ENCODE results near the gene CCDC180. TPM values are rescaled to one million over a fixed set of nuclear protein-coding genes. Genes with fewer than 3 reads are reported as not detected.

The CCDC180 gene
- polyA plus RNA-seq, 1 of the 3 experiments (the other 2 are of a cell fraction) = 1.0 TPM

GRCh38 chr9:97280755-97281330 lies 26.6 kb upstream of the CCDC180 start (continued):
- TF ChIP-seq ZBTB33 (IDR thresholded peaks at IDR 0.05; ENCODE audit: borderline replicate concordance, low read depth) (no peak), NFIC (IDR thresholded peaks at IDR 0.05; ENCODE audit: borderline replicate concordance) (no peak), EP300 (IDR thresholded peaks at IDR 0.05; ENCODE audit: borderline replicate concordance in 1 of 2, low read depth in 1 of 2, low read length in 1 of 2) (no peak), REST (IDR thresholded peaks at IDR 0.05; ENCODE audit: low read depth, low read length) (no peak), CHD2 (IDR thresholded peaks at IDR 0.05; ENCODE audit: low read length, partially characterized antibody) (no peak), MEF2A (IDR thresholded peaks at IDR 0.05; ENCODE audit: borderline replicate concordance, low read depth) (no peak)

- no peak for DNase-seq
- Histone ChIP-seq H3K27me3 (ENCODE audit: insufficient read depth) (no peaks in the 10 kb centered on the region), H3K9me3 (peaks cover 11% of the 10 kb centered on the region), H3K4me1 (ENCODE audit: control insufficient read depth in 1 of 2, insufficient read depth in 2 of 2, low read depth in 1 of 2, low read length in 1 of 2) (no peaks in the 10 kb centered on the region), H3K4me2 (no peak overlapping the region), H3K79me2 (ENCODE audit: insufficient read depth) (no peaks in the 10 kb centered on the region), H3K4me3 (ENCODE audit: low read depth in 2 of 2, low read length in 1 of 2) (no peak overlapping the region), H3F3A (replicated peaks; ENCODE audit: insufficient read depth) (no peaks in the 10 kb centered on the region), H3K9ac (no peak overlapping the region), H3K9me2 (no peaks in the 10 kb centered on the region), H3K36me3 (replicated peaks in 1 of 2; ENCODE audit: control insufficient read depth in 1 of 2, insufficient read depth in 2 of 2, low read length in 1 of 2) (peaks cover 30 to 63% of the 10 kb centered on the region in 2 experiments), H4K20me1 (ENCODE audit: insufficient read depth) (no peaks in the 10 kb centered on the region), H3K27ac (ENCODE audit: low read depth in 2 of 2, low read length in 1 of 2) (no peak overlapping the region), H2AFZ (ENCODE audit: low read depth) (no peak overlapping the region)
- TF ChIP-seq GATA2 (CRISPR knock-in tag; IDR thresholded peaks at IDR 0.05) (no peak), IRF3 (IDR thresholded peaks at IDR 0.05; ENCODE audit: low read depth, low read length) (no peak), TAF1 (IDR thresholded peaks at IDR 0.05; ENCODE audit: borderline replicate concordance, low read depth, low read length) (no peak), EP300 (IDR thresholded peaks at IDR 0.05; ENCODE audit: borderline replicate concordance in 1 of 2, low read depth in 1 of 2, low read length in 1 of 2) (no peak), TEAD4 (IDR thresholded peaks at IDR 0.05; ENCODE audit: borderline replicate concordance, insufficient read depth) (no peak), SMC3 (IDR thresholded peaks at IDR 0.05; ENCODE audit: low read depth, low read length) (no peak)
- ChIA-PET CTCF (interaction anchor here (0.6 to 2.0 kb wide), 2 partner anchors 14 to 882 kb away, joined by 3 to 5 read pairs; no protein-coding TSS in a partner anchor), POLR2A (no interaction called here)
Observed at GRCh38 chr9:97283768-97284167, 23.7 kb upstream of the CCDC180 start.

All from SK-N-SH (cell line).